ENCODE measurements around the gene TMEM273. TPM values are rescaled to one million over a fixed set of nuclear protein-coding genes. Genes with fewer than 3 reads are reported as not detected.
A peak's percentile ranks its signal among the peaks of the same experiment; 100 is the strongest.

Gene TMEM273
- total and polyA plus RNA-seq, 2 of the 4 experiments (the other 2 are of a cell fraction): not detected

DNA sequence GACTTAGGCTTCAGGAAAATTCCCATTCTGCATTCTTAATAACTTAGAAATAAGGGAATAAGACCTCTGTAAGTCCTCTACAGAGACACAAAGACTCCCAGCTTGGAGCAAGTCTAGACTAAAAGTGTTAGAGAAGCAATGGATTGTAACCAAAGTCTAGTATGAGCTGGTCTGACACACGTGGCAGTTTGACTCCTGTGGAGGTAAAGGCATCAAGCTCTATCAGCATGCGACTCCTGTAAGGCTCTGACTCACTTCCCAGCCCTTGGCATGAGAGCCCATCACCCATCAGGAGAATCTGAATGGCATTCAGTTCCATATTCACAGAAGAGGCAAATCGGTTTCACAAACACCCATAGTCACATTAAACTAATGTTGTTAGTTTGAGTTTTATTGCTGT lies 68.4 kb downstream of the TMEM273 start:
- Histone ChIP-seq H3K56ac (ENCODE audit: extremely low read depth, insufficient read depth, low read length) (no peak overlapping the region), H3K23ac (ENCODE audit: low read depth, low read length) (no peak overlapping the region), H3K36me3 (ENCODE audit: control insufficient read depth, insufficient read depth, low read length) (no peaks in the 10 kb centered on the region), H4K91ac (ENCODE audit: insufficient read depth, low read depth, low read length) (no peak overlapping the region), H2BK20ac (ENCODE audit: low read depth, low read length) (no peak overlapping the region), H3K9me3 (ENCODE audit: control insufficient read depth, insufficient read depth, low read length) (no peaks in the 10 kb centered on the region; the same call in 1 of the 2 replicates), H3K18ac (ENCODE audit: low read depth, low read length) (no peak overlapping the region), H2AK9ac (replicated peaks; ENCODE audit: low read depth, low read length, poor library complexity) (no peak overlapping the region), H3K4me3 (ENCODE audit: insufficient read depth, low read depth, low read length) (no peak overlapping the region), H2BK120ac (ENCODE audit: low read depth, low read length) (no peak overlapping the region), H4K20me1 (ENCODE audit: insufficient read depth, low read length) (0 out of 2 replicates have a peak, but pooled peaks cover 2% of the 10 kb centered on the region), H2BK15ac (ENCODE audit: low read depth, low read length) (no peak overlapping the region), H2BK5ac (ENCODE audit: low read depth, low read length, poor library complexity, severe bottlenecking) (no peak overlapping the region), H2AK5ac (ENCODE audit: low read depth, low read length) (no peak overlapping the region), H3K9me1 (ENCODE audit: insufficient read depth, low read length) (no peaks in the 10 kb centered on the region), H4K8ac (ENCODE audit: low read depth in 2 of 2, low read length in 2 of 2) (no peak overlapping the region), H2AFZ (replicated peaks; ENCODE audit: low read length, poor library complexity) (no peak overlapping the region), H3K4me2 (ENCODE audit: low read depth, low read length) (no peak overlapping the region), H3K27me3 (ENCODE audit: control insufficient read depth, insufficient read depth, low read length) (peaks cover 6% of the 10 kb centered on the region), H4K5ac (ENCODE audit: low read depth, low read length) (no peak overlapping the region), H3K9ac (ENCODE audit: low read depth, low read length) (no peak overlapping the region), H3K4me1 (ENCODE audit: control insufficient read depth, insufficient read depth, low read length) (peaks cover 2% of the 10 kb centered on the region; the same call in 1 of the 2 replicates), H3K27ac (ENCODE audit: insufficient read depth, low read length) (no peak overlapping the region), H3K14ac (replicated peaks; ENCODE audit: low read depth, low read length) (no peak overlapping the region), H3K79me1 (ENCODE audit: low read depth in 1 of 2, low read length in 2 of 2) (peaks cover 0 to 3% of the 10 kb centered on the region in 2 experiments; a peak in 3 of 4 replicates), H3K4ac (ENCODE audit: low read depth, low read length) (no peak overlapping the region)
- intact Hi-C loops (cut with micrococcal nuclease): loop anchor here (10.0 kb wide), 1 partner anchor 175 kb away; the partner anchor contains the start of gene C10orf71
- no CpG with 5 or more reads among the region's 3 CpGs for WGBS, 2 experiments (ENCODE audit: extremely low coverage in 2 of 2, insufficient read length in 1 of 2)
- DNase-seq (peak; percentile 54), ATAC-seq (ENCODE audit: low read depth) (no peak)
- dilution Hi-C loops (cut with HindIII; ENCODE audit: low sequenced_read_pairs, unreplicated experiment): no loop called here
- no TSS peak for BruUV-seq (replicated peaks)
- in situ Hi-C loops (cut with MboI; ENCODE audit: low sequenced_read_pairs): no loop called here
- ChIA-PET CTCF (interaction anchor here (0.6 to 1.1 kb wide), 4 partner anchors 19 to 144 kb away, joined by 3 read pairs; no protein-coding TSS in a partner anchor), POLR2A (ENCODE audit: unreplicated experiment) (no interaction called here)
- TF ChIP-seq FOS (IDR thresholded peaks at IDR 0.05; ENCODE audit: low read depth, low read length) (no peak), RFX5 (IDR thresholded peaks at IDR 0.05; ENCODE audit: low read depth, low read length) (no peak), POLR2A (IDR thresholded peaks at IDR 0.05; ENCODE audit: low read depth, low read length) (no peak), MAZ (IDR thresholded peaks at IDR 0.05; ENCODE audit: borderline replicate concordance, low read depth, low read length) (no peak), RCOR1 (IDR thresholded peaks at IDR 0.05; ENCODE audit: insufficient replicate concordance, low read length) (no peak), CHD1 (IDR thresholded peaks at IDR 0.05; ENCODE audit: low read depth, low read length) (no peak), MXI1 (IDR thresholded peaks at IDR 0.05; ENCODE audit: borderline replicate concordance, low read depth, low read length) (no peak)
- TF ChIP-seq, protein P1, sequence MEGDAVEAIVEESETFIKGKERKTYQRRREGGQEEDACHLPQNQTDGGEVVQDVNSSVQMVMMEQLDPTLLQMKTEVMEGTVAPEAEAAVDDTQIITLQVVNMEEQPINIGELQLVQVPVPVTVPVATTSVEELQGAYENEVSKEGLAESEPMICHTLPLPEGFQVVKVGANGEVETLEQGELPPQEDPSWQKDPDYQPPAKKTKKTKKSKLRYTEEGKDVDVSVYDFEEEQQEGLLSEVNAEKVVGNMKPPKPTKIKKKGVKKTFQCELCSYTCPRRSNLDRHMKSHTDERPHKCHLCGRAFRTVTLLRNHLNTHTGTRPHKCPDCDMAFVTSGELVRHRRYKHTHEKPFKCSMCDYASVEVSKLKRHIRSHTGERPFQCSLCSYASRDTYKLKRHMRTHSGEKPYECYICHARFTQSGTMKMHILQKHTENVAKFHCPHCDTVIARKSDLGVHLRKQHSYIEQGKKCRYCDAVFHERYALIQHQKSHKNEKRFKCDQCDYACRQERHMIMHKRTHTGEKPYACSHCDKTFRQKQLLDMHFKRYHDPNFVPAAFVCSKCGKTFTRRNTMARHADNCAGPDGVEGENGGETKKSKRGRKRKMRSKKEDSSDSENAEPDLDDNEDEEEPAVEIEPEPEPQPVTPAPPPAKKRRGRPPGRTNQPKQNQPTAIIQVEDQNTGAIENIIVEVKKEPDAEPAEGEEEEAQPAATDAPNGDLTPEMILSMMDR (conservative IDR thresholded peaks at IDR 0.05; ENCODE audit: low read depth, low read length): no peak
- TF ChIP-seq, protein P2, sequence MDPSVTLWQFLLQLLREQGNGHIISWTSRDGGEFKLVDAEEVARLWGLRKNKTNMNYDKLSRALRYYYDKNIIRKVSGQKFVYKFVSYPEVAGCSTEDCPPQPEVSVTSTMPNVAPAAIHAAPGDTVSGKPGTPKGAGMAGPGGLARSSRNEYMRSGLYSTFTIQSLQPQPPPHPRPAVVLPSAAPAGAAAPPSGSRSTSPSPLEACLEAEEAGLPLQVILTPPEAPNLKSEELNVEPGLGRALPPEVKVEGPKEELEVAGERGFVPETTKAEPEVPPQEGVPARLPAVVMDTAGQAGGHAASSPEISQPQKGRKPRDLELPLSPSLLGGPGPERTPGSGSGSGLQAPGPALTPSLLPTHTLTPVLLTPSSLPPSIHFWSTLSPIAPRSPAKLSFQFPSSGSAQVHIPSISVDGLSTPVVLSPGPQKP (IDR thresholded peaks at IDR 0.05; ENCODE audit: borderline replicate concordance, low read depth, low read length): no peak
